Left forelimb (tissue), 1 donor: ENCODE measurements around the gene OR11H1.
A peak's percentile ranks its signal among the peaks of the same experiment; 100 is the strongest.
"Not testable (repeated sequence)": the region's sequence is repeated elsewhere in the genome, so short reads cannot be mapped to it uniquely, and the experiment has no call there.

ENCODE experiments used
- DNase-seq: peaks from one replicate; pipeline ENCODE4 v3.0.0-alpha.2; 2018; ENCODE audit warnings: low spot score

Gene OR11H1

DNA sequence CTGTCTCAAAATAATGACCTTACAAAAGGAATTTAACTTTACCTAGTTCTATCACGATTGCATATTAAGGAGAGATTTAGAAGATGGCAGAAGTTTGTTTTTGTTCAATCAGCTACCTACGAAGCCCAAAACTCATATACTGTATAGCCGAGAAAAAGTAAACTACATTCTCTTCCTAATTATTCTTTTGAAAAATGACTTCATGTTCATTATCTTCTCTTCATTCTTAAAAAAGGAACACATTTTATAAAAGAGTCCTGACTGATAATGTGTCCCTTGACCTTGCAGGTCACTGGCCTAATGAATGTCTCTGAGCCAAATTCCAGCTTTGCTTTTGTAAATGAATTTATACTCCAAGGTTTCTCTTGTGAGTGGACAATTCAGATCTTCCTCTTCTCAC, at the start of gene OR11H1:
Gene OR11H1 (plus strand): TSS at position 301 of the 400 bp plus-strand sequence. CDS start 0 bp downstream, at position 301.
- not testable (repeated sequence) for DNase-seq

GRCh38 chr22:15509967-15510366, 18.0 kb upstream of the OR11H1 start:
- not testable (repeated sequence) for DNase-seq

GRCh38 chr22:15515896-15516295, 12.1 kb upstream of the OR11H1 start:
- peak; percentile 31 for DNase-seq

GRCh38 chr22:15553767-15554166, 25.8 kb downstream of the OR11H1 start:
- DNase-seq, result not testable (repeated sequence)

DNA sequence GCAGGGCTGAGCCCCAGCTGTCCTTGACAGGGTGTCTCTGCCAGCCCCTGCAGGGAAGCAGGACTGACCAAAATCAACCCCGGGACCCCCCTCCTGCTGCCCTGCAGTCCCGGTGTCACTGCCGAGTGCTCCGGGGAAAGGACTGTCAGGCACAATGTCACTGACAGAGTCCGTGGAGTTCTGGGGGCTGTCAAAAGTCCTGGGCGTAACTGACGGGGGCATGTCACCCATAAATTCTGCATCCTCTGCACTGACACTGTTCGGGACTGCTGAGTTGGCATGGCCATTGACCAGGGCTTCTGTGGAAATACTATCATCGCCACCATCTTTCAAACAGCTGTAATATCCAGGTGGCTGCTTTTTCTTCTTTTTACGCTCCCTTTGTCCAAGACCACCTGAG, 35.5 kb downstream of the OR11H1 start:
- not testable (repeated sequence) for DNase-seq

DNA sequence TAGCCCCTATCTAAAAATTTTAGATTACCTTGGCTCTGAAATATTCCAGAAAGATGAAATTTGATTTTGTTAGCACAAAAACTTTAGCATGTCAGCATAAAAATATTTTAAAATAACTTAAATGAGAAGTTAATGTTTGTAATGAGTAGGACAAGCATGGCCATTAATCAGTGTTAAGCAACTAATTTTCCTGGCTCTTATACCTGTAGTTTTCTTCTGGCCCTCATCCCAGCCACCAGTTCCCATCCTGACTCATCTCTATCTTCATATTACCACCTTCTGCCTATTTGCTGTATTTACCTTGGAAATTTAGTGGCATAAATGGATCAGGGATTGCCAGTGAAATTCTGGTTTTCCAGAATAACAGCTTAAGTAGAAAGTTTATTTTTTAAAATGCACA, 37.1 kb downstream of the OR11H1 start:
- DNase-seq, result not testable (repeated sequence)
